ENCODE results near the gene CD34. TPM values are rescaled to one million over a fixed set of nuclear protein-coding genes. Genes with fewer than 3 reads are reported as not detected.

CD34 gene
- total RNA-seq, 6 experiments from 2014 or later: 0.70 to 2.7 (median 2.2) TPM

- TF ChIP-seq, protein P1, sequence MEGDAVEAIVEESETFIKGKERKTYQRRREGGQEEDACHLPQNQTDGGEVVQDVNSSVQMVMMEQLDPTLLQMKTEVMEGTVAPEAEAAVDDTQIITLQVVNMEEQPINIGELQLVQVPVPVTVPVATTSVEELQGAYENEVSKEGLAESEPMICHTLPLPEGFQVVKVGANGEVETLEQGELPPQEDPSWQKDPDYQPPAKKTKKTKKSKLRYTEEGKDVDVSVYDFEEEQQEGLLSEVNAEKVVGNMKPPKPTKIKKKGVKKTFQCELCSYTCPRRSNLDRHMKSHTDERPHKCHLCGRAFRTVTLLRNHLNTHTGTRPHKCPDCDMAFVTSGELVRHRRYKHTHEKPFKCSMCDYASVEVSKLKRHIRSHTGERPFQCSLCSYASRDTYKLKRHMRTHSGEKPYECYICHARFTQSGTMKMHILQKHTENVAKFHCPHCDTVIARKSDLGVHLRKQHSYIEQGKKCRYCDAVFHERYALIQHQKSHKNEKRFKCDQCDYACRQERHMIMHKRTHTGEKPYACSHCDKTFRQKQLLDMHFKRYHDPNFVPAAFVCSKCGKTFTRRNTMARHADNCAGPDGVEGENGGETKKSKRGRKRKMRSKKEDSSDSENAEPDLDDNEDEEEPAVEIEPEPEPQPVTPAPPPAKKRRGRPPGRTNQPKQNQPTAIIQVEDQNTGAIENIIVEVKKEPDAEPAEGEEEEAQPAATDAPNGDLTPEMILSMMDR (IDR thresholded peaks at IDR 0.05): no peak
- no peak for TF ChIP-seq POLR2A (IDR thresholded peaks at IDR 0.05)
- Histone ChIP-seq H3K27me3 (no peaks in the 10 kb centered on the region), H3K27ac (no peak overlapping the region), H3K4me1 (no peaks in the 10 kb centered on the region), H3K9me3 (no peaks in the 10 kb centered on the region), H3K36me3 (no peaks in the 10 kb centered on the region), H3K4me3 (no peak overlapping the region)
- intact Hi-C loops (cut with DNase I): no loop called here
- WGBS (ENCODE audit: insufficient coverage, low coverage, low lambda C conversion rate, missing lambda C conversion rate): 43% methylated on average over 1 of the region's 2 CpGs
- ATAC-seq (no peak), DNase-seq (no peak)
Measured at GRCh38 chr1:207920444-207921021, 9.6 kb upstream of the CD34 start.

DNA sequence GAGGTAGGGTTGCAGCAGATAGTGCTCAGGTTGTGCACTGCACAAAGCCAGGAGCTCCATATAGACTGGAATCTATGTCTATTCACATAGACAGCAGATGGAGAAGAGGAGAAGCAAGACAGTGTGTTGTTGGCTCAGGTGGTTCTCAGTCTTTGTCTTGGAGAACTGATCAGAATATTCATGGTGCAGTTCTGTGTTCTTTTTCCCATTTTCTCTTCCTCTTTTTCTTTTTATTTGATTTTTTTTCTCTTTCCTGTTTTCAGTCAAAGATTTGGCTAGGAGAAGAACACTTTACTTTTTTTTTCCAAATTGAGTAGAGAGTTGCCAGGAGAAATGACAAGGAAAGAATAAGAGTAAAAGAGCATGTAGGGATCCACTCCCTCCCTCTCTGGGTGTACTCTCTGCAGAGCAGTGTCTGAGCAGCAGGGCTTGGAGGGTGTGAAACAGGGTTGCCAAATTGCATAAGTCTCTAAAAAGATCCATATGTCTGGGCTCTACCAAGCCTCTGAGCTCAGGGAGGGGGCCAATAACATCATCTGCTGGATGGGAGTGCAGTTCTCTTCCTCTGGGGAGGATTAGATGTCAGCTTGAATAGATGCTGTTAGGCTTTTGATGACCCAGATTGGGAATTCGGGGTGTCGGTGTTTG, 8.7 kb upstream of the CD34 start:
- TF ChIP-seq, protein P1 (IDR thresholded peaks at IDR 0.05): no peak
- no peak for TF ChIP-seq POLR2A (IDR thresholded peaks at IDR 0.05)
- no peak overlapping the region for H3K27ac ChIP-seq
- DNase-seq (no peak), ATAC-seq (no peak)
- WGBS (ENCODE audit: insufficient coverage, low coverage, low lambda C conversion rate, missing lambda C conversion rate): 50% methylated on average over 2 of the region's 2 CpGs
- H3K4me3 ChIP-seq: no peak overlapping the region
- no peaks in the 10 kb centered on the region for H3K9me3 ChIP-seq
- no peaks in the 10 kb centered on the region for H3K27me3 ChIP-seq
- H3K36me3 ChIP-seq: no peaks in the 10 kb centered on the region
- H3K4me1 ChIP-seq: no peaks in the 10 kb centered on the region
- intact Hi-C loops (cut with DNase I): no loop called here

- Histone ChIP-seq H3K27me3 (no peaks in the 10 kb centered on the region), H3K9me3 (no peaks in the 10 kb centered on the region), H3K36me3 (no peaks in the 10 kb centered on the region), H3K27ac (no peak overlapping the region), H3K4me1 (no peaks in the 10 kb centered on the region), H3K4me3 (no peak overlapping the region)
- ATAC-seq (no peak), DNase-seq (no peak)
- 59% methylated on average over 5 of the region's 5 CpGs for WGBS (ENCODE audit: insufficient coverage, low coverage, low lambda C conversion rate, missing lambda C conversion rate)
- intact Hi-C loops (cut with DNase I): no loop called here
- TF ChIP-seq POLR2A (IDR thresholded peaks at IDR 0.05): no peak
- TF ChIP-seq, protein P1 (IDR thresholded peaks at IDR 0.05): no peak
Measured at GRCh38 chr1:207918581-207918980, 7.7 kb upstream of the CD34 start.

- ATAC-seq (no peak), DNase-seq (no peak)
- Histone ChIP-seq H3K27ac (no peak overlapping the region), H3K27me3 (no peaks in the 10 kb centered on the region), H3K36me3 (no peaks in the 10 kb centered on the region), H3K4me1 (no peaks in the 10 kb centered on the region), H3K9me3 (no peaks in the 10 kb centered on the region), H3K4me3 (no peak overlapping the region)
- WGBS (ENCODE audit: insufficient coverage, low coverage, low lambda C conversion rate, missing lambda C conversion rate): 54% methylated on average over 5 of the region's 5 CpGs
- intact Hi-C loops (cut with DNase I): no loop called here
- no peak for TF ChIP-seq POLR2A (IDR thresholded peaks at IDR 0.05)
- TF ChIP-seq, protein P1 (IDR thresholded peaks at IDR 0.05): no peak
Measured at GRCh38 chr1:207918011-207918410, 7.1 kb upstream of the CD34 start.

All from right lobe of liver (tissue), 6 donors.